Common myeloid progenitor, CD34-positive (primary cell): ENCODE data around the gene SLC22A14. TPM values are rescaled to one million over a fixed set of nuclear protein-coding genes. Genes with fewer than 3 reads are reported as not detected.
A peak's percentile ranks its signal among the peaks of the same experiment; 100 is the strongest.
"Not testable (repeated sequence)": the region's sequence is repeated elsewhere in the genome, so short reads cannot be mapped to it uniquely, and the experiment has no call there.

ENCODE experiments used
- CTCF ChIA-PET: fragments of 350-600 bp; sonication (Branson Sonifier 250); formaldehyde crosslinking; loops from one replicate; lab custom pipeline; 2021; ENCODE audit warnings: antibody characterized with exemption; lab: Charles Lee
- POLR2A ChIA-PET: fragments of 350-600 bp; sonication (Branson Sonifier 250); formaldehyde crosslinking; loops from one replicate; lab custom pipeline; 2021; ENCODE audit warnings: antibody characterized with exemption; lab: Charles Lee
- DNase-seq, 3 donors: peaks; one replicate each; pipeline versions ENCODE4 v3.0.0 to v3.0.0-alpha.2; 2013
- H3K27ac ChIP-seq, 2 experiments: 1 replicate in 1 of 2; 2 replicates in 1 of 2; pipeline ENCODE4 v1.7.0; 2013; ENCODE audit warnings: inconsistent platforms in 2 of 2, low read length in 2 of 2, mild to moderate bottlenecking in 2 of 2, low read depth in 1 of 2, moderate library complexity in 1 of 2; ENCODE audit not compliant: severe bottlenecking in 2 of 2, insufficient read depth in 1 of 2, poor library complexity in 1 of 2
- H3K27me3 ChIP-seq, 5 experiments: replicated peaks in 2 of 5; 1 replicate in 3 of 5; 2 replicates in 2 of 5; pipeline versions ENCODE4 v1.6.1 to v1.7.0; 2013; ENCODE audit warnings: low read length in 4 of 5, mild to moderate bottlenecking in 2 of 5, moderate library complexity in 2 of 5, inconsistent platforms in 1 of 5; ENCODE audit not compliant: insufficient read depth in 5 of 5, control insufficient read depth in 4 of 5
- H3K36me3 ChIP-seq, 4 experiments: 1 replicate in 2 of 4; 2 replicates in 2 of 4; pipeline versions ENCODE4 v1.6.1 to v1.7.0; 2013; ENCODE audit warnings: low read length in 3 of 4, control low read depth in 1 of 4, mild to moderate bottlenecking in 1 of 4; ENCODE audit not compliant: control insufficient read depth in 4 of 4, insufficient read depth in 4 of 4
- H3K4me1 ChIP-seq, 4 experiments: 1 replicate in 3 of 4; 2 replicates in 1 of 4; pipeline versions ENCODE4 v1.6.1 to v1.7.1; 2013; ENCODE audit warnings: low read length in 3 of 4, mild to moderate bottlenecking in 3 of 4, control low read depth in 1 of 4, inconsistent platforms in 1 of 4, moderate library complexity in 1 of 4; ENCODE audit not compliant: control insufficient read depth in 4 of 4, insufficient read depth in 4 of 4; ENCODE audit errors: control extremely low read depth in 1 of 4
- H3K4me3 ChIP-seq, 7 experiments: 1 replicate in 4 of 7; 2 replicates in 3 of 7; pipeline versions ENCODE4 v1.5.1 to v1.7.0; 2013; ENCODE audit warnings: mild to moderate bottlenecking in 7 of 7, low read length in 6 of 7, moderate library complexity in 6 of 7, inconsistent platforms in 2 of 7, low read depth in 2 of 7, control low read depth in 1 of 7; ENCODE audit not compliant: insufficient read depth in 4 of 7, control insufficient read depth in 1 of 7; ENCODE audit errors: extremely low read depth in 1 of 7
- H3K9me3 ChIP-seq, 5 experiments: 1 replicate in 4 of 5; 2 replicates in 1 of 5; pipeline versions ENCODE4 v1.6.1 to v1.7.1; 2013; ENCODE audit warnings: low read length in 4 of 5, mild to moderate bottlenecking in 2 of 5, inconsistent platforms in 1 of 5, low read depth in 1 of 5, moderate library complexity in 1 of 5; ENCODE audit not compliant: control insufficient read depth in 4 of 5, insufficient read depth in 2 of 5; ENCODE audit errors: control extremely low read depth in 1 of 5
- WGBS: methylation state at CpG from one replicate; pipeline ENCODE4 v1.1.5; 2013; ENCODE audit not compliant: insufficient coverage; 5-methylcytosine and 5-hydroxymethylcytosine counted together
- polyA plus RNA-seq: library from polyadenylated mRNA; unstranded; fragments of 120-200 nt; gene quantifications from one replicate; pipeline ENCODE4 v1.2.1, GENCODE V29; 2013

Gene SLC22A14, protein sequence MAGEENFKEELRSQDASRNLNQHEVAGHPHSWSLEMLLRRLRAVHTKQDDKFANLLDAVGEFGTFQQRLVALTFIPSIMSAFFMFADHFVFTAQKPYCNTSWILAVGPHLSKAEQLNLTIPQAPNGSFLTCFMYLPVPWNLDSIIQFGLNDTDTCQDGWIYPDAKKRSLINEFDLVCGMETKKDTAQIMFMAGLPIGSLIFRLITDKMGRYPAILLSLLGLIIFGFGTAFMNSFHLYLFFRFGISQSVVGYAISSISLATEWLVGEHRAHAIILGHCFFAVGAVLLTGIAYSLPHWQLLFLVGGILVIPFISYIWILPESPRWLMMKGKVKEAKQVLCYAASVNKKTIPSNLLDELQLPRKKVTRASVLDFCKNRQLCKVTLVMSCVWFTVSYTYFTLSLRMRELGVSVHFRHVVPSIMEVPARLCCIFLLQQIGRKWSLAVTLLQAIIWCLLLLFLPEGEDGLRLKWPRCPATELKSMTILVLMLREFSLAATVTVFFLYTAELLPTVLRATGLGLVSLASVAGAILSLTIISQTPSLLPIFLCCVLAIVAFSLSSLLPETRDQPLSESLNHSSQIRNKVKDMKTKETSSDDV
- not detected for polyA plus RNA-seq

DNA sequence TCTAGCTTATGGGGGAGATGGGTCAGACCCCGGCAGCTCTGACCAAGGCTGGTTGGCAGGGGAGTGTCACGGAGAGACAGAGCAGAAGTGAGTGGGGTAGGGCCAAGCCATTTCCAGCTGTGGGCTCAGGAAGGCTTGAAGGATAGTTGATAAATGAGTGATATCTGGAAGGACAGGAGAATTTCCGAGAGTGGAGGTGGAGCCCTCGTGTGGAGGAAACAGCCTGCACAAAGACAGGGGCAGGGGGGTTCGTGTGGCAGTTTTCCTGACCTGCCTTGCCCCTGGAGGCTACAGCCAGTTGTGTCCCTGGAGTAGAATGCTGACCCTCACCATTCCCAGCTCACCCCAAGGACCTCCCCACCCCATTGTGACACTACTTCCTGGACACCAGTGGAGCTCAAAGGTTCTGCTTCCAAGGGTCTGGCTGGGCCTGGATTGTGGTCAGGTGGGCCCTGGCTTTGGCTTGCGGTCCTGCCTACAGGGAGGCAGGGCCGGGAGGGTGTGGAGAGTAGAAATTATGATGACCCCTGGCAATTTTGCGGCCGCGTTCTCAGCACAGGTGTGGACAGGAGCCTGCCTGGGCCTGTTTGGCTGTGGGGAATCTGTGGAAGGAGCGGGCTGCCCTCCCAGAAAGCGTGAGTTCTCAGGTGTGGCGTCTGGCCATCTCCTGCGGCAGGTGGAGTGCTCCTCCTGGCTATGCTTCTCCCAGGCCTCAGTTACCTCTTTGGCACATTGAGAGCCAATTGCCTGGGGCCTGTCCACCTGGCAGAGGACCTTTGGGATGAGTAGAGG lies at the start of gene SLC22A14:
TSS of gene SLC22A14 (plus strand) at position 400 of the 792 bp plus-strand sequence. CDS start 23,733 bp downstream, outside the sequence.
- H3K27ac ChIP-seq = no peak within 1 kb of the TSS
- CTCF ChIA-PET = interaction anchor here (1.6 kb wide), 1 partner anchor 10 kb away, joined by 4 read pairs; no protein-coding TSS in a partner anchor
- 96% methylated on average over 13 of the region's 14 CpGs for WGBS
- H3K36me3 ChIP-seq = no peaks in the 10 kb centered on the region
- H3K9me3 ChIP-seq = no peaks in the 10 kb centered on the region
- POLR2A ChIA-PET = no interaction called here
- H3K27me3 ChIP-seq = no peaks in the 10 kb centered on the region
- peaks cover 0 to 3% (median 0%) of the 10 kb centered on the region in 4 experiments for H3K4me1 ChIP-seq
- no peak for DNase-seq
- H3K4me3 ChIP-seq = no peak within 1 kb of the TSS

DNA sequence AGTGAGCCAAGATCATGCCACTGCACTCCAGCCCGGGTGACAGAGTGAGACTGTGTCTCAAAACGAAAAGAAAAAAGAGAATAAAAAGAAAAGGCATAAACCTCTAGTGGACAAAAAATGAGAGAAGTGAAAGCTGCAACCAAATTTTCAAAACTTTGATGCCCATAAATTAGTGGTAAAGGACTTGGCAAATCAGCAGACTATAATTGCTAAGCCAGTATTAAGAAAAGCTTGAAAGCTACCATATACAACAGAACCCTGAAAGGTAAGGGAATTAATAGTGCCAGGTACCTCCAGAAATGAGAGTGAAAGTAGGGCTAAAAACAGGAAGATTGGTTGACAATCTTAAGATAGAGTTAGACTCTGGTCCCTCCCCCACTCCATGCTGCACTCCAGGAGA lies 49.4 kb upstream of the SLC22A14 start:
- 100% methylated on average over 2 of the region's 2 CpGs for WGBS
- Histone ChIP-seq H3K27ac (no peak overlapping the region), H3K9me3 (peaks cover 0 to 17% (median 2%) of the 10 kb centered on the region in 5 experiments), H3K27me3 (no peaks in the 10 kb centered on the region), H3K36me3 (peaks cover 9 to 52% (median 37%) of the 10 kb centered on the region in 4 experiments), H3K4me3 (no peak overlapping the region), H3K4me1 (peaks cover 0 to 10% (median under 1%) of the 10 kb centered on the region in 4 experiments)
- ChIA-PET CTCF (interaction anchor here (1.3 kb wide), 1 partner anchor 20 kb away, joined by 4 read pairs; no protein-coding TSS in a partner anchor), POLR2A (no interaction called here)
- DNase-seq = no peak

DNA sequence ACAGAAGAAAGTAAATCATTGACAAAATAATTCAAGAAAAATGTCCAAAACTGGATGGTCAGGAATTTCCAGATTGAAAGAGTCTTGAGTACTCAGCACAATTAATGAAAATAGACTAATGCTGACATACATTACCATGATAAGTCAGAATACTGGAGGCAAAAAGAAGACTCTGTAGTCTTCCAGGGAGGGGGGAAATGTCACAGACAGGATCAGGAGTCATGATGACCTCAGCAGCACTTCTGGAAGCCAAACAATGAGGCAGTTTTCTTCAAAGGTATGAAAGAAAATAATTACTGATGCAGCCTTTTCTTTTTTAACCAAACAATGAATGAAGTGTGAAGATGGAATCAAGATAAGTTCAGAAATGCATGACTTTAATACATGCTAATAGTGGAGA lies 46.6 kb upstream of the SLC22A14 start:
- ChIA-PET CTCF (no interaction called here), POLR2A (no interaction called here)
- H3K4me3 ChIP-seq = no peak overlapping the region
- H3K4me1 ChIP-seq = peaks cover 0 to 4% (median 0%) of the 10 kb centered on the region in 4 experiments
- no peak overlapping the region for H3K27ac ChIP-seq
- no peak for DNase-seq
- no peaks in the 10 kb centered on the region for H3K27me3 ChIP-seq
- peaks cover 20 to 62% (median 48%) of the 10 kb centered on the region in 4 experiments for H3K36me3 ChIP-seq
- peaks cover 0 to 35% (median 2%) of the 10 kb centered on the region in 5 experiments for H3K9me3 ChIP-seq

DNA sequence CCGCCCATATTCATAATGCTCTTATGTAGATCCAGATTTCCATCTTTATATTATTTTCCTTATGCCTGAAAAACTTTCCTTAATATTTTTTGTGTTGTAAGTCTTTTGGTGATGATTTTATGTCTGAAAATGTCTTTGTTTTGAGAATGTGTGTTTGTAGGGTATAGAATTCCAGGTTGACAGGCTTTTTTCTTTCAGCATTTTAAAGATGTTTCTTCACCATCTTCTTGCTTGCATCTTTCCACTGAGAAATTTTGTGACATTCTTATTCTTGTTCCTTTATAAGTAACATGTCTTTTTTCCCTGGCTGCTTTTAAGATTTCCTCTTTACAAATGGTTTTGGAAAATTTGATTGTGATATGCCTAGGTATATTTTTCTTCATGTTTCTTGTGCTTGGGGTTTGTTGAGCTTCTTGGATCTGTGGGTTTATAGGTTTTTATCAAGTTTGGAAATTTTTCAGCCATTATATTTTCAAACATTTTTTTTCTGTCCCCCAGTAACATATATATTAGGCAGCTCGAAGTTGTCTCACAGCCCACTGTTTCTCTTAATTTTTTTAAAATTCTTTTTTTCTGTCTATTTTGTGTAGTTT lies 43.6 kb upstream of the SLC22A14 start:
- Histone ChIP-seq H3K27me3 (no peaks in the 10 kb centered on the region), H3K4me3 (no peak overlapping the region), H3K27ac (no peak overlapping the region), H3K9me3 (peaks cover 0 to 35% (median 2%) of the 10 kb centered on the region in 5 experiments), H3K36me3 (peaks cover 20 to 61% (median 44%) of the 10 kb centered on the region in 4 experiments), H3K4me1 (no peaks in the 10 kb centered on the region)
- ChIA-PET CTCF (interaction anchor here (1.0 kb wide), 1 partner anchor 10 kb away, joined by 3 read pairs; no protein-coding TSS in a partner anchor), POLR2A (no interaction called here)
- DNase-seq = peak in 2 of 3 donors; percentile 31 to 48
- no CpG with 5 or more reads among the region's 2 CpGs for WGBS

DNA sequence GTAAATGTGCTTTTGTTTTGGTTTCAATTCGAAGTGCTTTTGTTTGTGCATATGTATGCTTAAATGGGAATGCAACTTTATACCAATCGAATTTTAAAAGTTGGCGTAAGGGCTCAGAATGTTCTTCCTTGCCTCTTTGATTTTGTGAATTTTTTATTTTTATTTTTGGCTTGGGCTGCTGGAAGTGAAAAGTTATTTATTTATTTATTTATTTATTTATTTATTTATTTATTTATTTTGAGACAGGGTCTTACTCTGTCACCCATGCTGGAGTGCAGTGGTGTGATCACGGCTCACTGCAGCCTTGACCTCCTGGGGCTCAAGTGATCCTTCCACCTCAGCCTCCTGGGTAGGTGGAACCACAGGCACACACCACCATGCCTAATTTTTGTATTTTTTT lies 39.3 kb upstream of the SLC22A14 start:
- H3K27ac ChIP-seq, DNase-seq, H3K4me3 ChIP-seq, POLR2A ChIA-PET, CTCF ChIA-PET, H3K4me1 ChIP-seq, H3K27me3 ChIP-seq: not testable (repeated sequence)
- H3K36me3 ChIP-seq = peaks cover 29 to 48% (median 37%) of the 10 kb centered on the region in 4 experiments
- WGBS = 100% methylated on average over 1 of the region's 4 CpGs
- H3K9me3 ChIP-seq = peaks cover 0 to 17% (median 0%) of the 10 kb centered on the region in 5 experiments

DNA sequence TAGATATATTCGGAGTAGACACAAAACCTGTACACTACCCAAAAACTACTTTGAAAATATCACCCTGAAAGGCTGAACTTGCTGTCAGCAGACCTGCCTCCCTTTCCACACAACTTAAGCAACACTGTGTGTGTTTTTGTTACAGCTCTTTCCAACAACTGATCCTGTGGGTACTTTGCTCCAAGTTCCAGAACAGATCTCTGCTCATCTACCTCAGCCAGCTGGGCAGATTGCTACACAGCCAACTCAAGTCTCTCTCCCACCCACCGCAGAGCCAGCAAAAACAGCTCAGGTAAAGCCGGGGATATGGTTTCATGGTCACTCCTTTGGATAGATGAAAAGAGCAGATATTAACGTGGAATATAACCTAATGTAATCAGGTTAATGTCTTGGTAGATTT lies 36.2 kb upstream of the SLC22A14 start:
- no peak for DNase-seq
- WGBS = 100% methylated on average over 3 of the region's 4 CpGs
- H3K36me3 ChIP-seq = peaks cover 22 to 51% (median 32%) of the 10 kb centered on the region in 4 experiments
- H3K27me3 ChIP-seq = no peaks in the 10 kb centered on the region
- H3K4me3 ChIP-seq = no peak overlapping the region
- POLR2A ChIA-PET = no interaction called here
- no peaks in the 10 kb centered on the region for H3K4me1 ChIP-seq
- CTCF ChIA-PET = interaction anchor here (1.0 kb wide), 1 partner anchor 53 kb away, joined by 3 read pairs; no protein-coding TSS in a partner anchor
- H3K9me3 ChIP-seq = no peaks in the 10 kb centered on the region
- H3K27ac ChIP-seq = no peak overlapping the region
